GM13976 (cell line): ENCODE measurements around the gene TRAF2.
A peak's percentile ranks its signal among the peaks of the same experiment; 100 is the strongest.

Experiments used
- DNase-seq: peaks from one replicate; pipeline ENCODE4 v3.0.0; 2012; ENCODE audit warnings: low spot score
- CTCF ChIP-seq: IDR thresholded peaks from 2 replicates; pipeline ENCODE4 v1.5.1; 2012; ENCODE audit warnings: borderline replicate concordance, mild to moderate bottlenecking; ENCODE audit not compliant: insufficient read depth; ENCODE audit errors: extremely low read depth, missing control alignments, control extremely low read depth
- in situ Hi-C: fragments of 300-500 bp; cut with MboI; formaldehyde crosslinking; loops from one replicate; pipeline ENCODE4 v1.12.0; 2022; ENCODE audit warnings: low sequenced_read_pairs, mixed read lengths, inconsistent platforms; ENCODE audit not compliant: unreplicated experiment

The TRAF2 gene

GRCh38 chr9:136971746-136972145 is 85.4 kb downstream of the TRAF2 start:
- TF ChIP-seq CTCF: no peak
- in situ Hi-C loops: no loop called here
- no peak for DNase-seq

- in situ Hi-C loops: no loop called here
- TF ChIP-seq CTCF: no peak
- no peak for DNase-seq
Measured at GRCh38 chr9:136972335-136972734, 86.0 kb downstream of the TRAF2 start.

DNA sequence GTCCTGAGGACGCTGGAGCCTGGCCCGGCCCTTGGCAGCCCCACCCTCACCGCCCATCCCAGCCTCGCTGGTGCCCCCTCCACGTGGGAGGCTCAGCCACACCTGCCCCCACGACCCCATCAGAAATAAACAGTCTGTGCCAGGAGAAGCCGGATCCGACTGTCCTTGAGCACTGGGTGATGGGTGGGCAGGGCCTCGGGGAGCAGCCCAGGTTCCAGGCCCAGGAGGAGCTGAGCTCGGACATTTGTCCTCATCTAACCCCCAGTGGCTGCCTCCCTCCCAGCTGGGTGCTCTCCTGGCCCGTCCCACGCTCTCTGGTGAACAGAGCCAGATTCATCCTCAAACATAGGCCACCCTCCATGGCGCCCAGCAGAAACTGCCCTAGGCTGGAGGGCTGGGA is 86.4 kb downstream of the TRAF2 start:
- in situ Hi-C loops: no loop called here
- no peak for TF ChIP-seq CTCF
- no peak for DNase-seq

- no peak for TF ChIP-seq CTCF
- in situ Hi-C loops: no loop called here
- DNase-seq: no peak
Measured at GRCh38 chr9:136973618-136974617, 87.6 kb downstream of the TRAF2 start.

- no peak for DNase-seq
- in situ Hi-C loops: no loop called here
- no peak for TF ChIP-seq CTCF
Measured at GRCh38 chr9:136974817-136975535, 88.7 kb downstream of the TRAF2 start.

DNA sequence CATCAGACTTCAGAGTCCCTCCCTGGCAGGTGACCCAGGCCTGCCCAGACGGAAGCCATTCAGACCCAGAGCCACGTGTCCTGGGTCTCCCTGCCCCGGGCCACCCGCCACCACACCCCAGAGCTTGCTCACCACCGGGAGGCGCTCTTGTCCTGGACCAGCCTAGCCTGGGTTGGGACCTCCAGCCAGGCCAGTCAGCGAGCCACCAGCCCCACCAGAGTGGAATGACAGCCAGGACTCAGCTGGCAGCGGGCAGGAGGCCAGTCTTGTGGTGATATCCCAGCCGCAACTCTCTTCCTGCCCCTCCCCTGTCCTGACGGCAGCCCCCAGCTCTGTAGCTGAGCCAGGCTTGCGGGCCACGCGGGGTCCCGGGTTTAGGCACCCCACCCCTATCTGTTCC is 89.3 kb downstream of the TRAF2 start:
- TF ChIP-seq CTCF: peak; percentile 22
- DNase-seq: peak; percentile 70
- in situ Hi-C loops: no loop called here
